ENCODE results near the gene SNX30. TPM values are rescaled to one million over a fixed set of nuclear protein-coding genes. Genes with fewer than 3 reads are reported as not detected.

SNX30 gene
- total and polyA plus RNA-seq, 4 donors: 1.8 to 13.5 (median 6.5) TPM

DNA sequence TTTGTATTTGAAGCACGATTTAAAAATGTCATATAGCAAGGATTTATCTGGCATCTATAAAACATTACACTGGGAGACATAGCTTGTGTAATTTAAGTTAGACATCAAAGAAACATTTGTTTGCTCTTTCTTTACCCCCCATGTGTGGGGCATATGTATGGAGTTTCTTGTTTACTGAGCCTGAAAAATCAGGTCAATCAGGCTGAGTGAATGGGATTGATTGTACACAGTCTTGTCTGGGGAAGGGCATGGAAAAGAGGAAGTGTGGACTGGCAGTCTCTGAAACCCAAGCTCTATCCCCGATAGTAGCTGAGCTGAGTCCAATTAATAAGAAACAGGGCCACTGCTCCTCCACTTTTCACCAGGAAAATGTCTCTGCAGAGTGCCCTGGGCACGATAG, 90.7 kb downstream of the SNX30 start:
- Histone ChIP-seq H3K9me3 (ENCODE audit: control insufficient read depth in 4 of 4, low read length in 3 of 4) (no peaks in the 10 kb centered on the region), H3K4me1 (ENCODE audit: control insufficient read depth in 4 of 4, insufficient read depth in 4 of 4, low read length in 3 of 4) (peaks cover 0 to 14% (median 3%) of the 10 kb centered on the region in 4 donors), H3K27ac (ENCODE audit: low read depth in 1 of 2, low read length in 2 of 2) (no peak overlapping the region), H3K4me3 (ENCODE audit: low read depth in 1 of 3, low read length in 3 of 3) (no peak overlapping the region), H3K27me3 (ENCODE audit: control insufficient read depth in 4 of 4, insufficient read depth in 4 of 4, low read length in 3 of 4) (no peaks in the 10 kb centered on the region), H3K36me3 (ENCODE audit: control insufficient read depth in 4 of 4, insufficient read depth in 3 of 4, low read depth in 1 of 4, low read length in 3 of 4) (peaks cover 0 to 8% (median 1%) of the 10 kb centered on the region in 4 donors), H3K9ac (ENCODE audit: low read depth in 1 of 2, low read length in 2 of 2) (no peak overlapping the region)
- WGBS: 79% methylated on average over 3 of the region's 3 CpGs
- TF ChIP-seq HNF4A (conservative IDR thresholded peaks at IDR 0.05) (no peak), JUND (IDR thresholded peaks at IDR 0.05) (no peak), RXRA (IDR thresholded peaks at IDR 0.05) (no peak), RAD21 (IDR thresholded peaks at IDR 0.05) (no peak), TAF1 (conservative IDR thresholded peaks at IDR 0.05) (no peak), GABPA (IDR thresholded peaks at IDR 0.05 in 1 of 2, conservative IDR thresholded peaks at IDR 0.05 in 1 of 2) (no peak), SP1 (IDR thresholded peaks at IDR 0.05) (no peak), HNF4G (IDR thresholded peaks at IDR 0.05) (no peak), NR2F2 (IDR thresholded peaks at IDR 0.05) (no peak), FOXA1 (IDR thresholded peaks at IDR 0.05) (no peak), FOXA2 (IDR thresholded peaks at IDR 0.05) (no peak), EGR1 (IDR thresholded peaks at IDR 0.05; ENCODE audit: low read depth in 2 of 2) (no peak), YY1 (IDR thresholded peaks at IDR 0.05) (no peak)
- TF ChIP-seq, protein P1, sequence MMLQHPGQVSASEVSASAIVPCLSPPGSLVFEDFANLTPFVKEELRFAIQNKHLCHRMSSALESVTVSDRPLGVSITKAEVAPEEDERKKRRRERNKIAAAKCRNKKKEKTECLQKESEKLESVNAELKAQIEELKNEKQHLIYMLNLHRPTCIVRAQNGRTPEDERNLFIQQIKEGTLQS (IDR thresholded peaks at IDR 0.05): no peak
- TF ChIP-seq, protein P2, sequence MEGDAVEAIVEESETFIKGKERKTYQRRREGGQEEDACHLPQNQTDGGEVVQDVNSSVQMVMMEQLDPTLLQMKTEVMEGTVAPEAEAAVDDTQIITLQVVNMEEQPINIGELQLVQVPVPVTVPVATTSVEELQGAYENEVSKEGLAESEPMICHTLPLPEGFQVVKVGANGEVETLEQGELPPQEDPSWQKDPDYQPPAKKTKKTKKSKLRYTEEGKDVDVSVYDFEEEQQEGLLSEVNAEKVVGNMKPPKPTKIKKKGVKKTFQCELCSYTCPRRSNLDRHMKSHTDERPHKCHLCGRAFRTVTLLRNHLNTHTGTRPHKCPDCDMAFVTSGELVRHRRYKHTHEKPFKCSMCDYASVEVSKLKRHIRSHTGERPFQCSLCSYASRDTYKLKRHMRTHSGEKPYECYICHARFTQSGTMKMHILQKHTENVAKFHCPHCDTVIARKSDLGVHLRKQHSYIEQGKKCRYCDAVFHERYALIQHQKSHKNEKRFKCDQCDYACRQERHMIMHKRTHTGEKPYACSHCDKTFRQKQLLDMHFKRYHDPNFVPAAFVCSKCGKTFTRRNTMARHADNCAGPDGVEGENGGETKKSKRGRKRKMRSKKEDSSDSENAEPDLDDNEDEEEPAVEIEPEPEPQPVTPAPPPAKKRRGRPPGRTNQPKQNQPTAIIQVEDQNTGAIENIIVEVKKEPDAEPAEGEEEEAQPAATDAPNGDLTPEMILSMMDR (IDR thresholded peaks at IDR 0.05; ENCODE audit: low read depth, low read length, missing input control): no peak
- TF ChIP-seq, protein P3, sequence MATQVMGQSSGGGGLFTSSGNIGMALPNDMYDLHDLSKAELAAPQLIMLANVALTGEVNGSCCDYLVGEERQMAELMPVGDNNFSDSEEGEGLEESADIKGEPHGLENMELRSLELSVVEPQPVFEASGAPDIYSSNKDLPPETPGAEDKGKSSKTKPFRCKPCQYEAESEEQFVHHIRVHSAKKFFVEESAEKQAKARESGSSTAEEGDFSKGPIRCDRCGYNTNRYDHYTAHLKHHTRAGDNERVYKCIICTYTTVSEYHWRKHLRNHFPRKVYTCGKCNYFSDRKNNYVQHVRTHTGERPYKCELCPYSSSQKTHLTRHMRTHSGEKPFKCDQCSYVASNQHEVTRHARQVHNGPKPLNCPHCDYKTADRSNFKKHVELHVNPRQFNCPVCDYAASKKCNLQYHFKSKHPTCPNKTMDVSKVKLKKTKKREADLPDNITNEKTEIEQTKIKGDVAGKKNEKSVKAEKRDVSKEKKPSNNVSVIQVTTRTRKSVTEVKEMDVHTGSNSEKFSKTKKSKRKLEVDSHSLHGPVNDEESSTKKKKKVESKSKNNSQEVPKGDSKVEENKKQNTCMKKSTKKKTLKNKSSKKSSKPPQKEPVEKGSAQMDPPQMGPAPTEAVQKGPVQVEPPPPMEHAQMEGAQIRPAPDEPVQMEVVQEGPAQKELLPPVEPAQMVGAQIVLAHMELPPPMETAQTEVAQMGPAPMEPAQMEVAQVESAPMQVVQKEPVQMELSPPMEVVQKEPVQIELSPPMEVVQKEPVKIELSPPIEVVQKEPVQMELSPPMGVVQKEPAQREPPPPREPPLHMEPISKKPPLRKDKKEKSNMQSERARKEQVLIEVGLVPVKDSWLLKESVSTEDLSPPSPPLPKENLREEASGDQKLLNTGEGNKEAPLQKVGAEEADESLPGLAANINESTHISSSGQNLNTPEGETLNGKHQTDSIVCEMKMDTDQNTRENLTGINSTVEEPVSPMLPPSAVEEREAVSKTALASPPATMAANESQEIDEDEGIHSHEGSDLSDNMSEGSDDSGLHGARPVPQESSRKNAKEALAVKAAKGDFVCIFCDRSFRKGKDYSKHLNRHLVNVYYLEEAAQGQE (IDR thresholded peaks at IDR 0.05): no peak
- TF ChIP-seq, protein P4, sequence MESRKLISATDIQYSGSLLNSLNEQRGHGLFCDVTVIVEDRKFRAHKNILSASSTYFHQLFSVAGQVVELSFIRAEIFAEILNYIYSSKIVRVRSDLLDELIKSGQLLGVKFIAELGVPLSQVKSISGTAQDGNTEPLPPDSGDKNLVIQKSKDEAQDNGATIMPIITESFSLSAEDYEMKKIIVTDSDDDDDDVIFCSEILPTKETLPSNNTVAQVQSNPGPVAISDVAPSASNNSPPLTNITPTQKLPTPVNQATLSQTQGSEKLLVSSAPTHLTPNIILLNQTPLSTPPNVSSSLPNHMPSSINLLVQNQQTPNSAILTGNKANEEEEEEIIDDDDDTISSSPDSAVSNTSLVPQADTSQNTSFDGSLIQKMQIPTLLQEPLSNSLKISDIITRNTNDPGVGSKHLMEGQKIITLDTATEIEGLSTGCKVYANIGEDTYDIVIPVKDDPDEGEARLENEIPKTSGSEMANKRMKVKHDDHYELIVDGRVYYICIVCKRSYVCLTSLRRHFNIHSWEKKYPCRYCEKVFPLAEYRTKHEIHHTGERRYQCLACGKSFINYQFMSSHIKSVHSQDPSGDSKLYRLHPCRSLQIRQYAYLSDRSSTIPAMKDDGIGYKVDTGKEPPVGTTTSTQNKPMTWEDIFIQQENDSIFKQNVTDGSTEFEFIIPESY (IDR thresholded peaks at IDR 0.05): no peak
- TF ChIP-seq, protein P5, sequence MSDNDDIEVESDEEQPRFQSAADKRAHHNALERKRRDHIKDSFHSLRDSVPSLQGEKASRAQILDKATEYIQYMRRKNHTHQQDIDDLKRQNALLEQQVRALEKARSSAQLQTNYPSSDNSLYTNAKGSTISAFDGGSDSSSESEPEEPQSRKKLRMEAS (IDR thresholded peaks at IDR 0.05): no peak
- DNase-seq (ENCODE audit: low spot score): no peak

Measured in liver (tissue), 9 donors.